ENCODE data around the gene HAO1.

GRCh38 chr20:7891705-7892104 is 48.6 kb downstream of the HAO1 start:
- TF ChIP-seq GATA2 (IDR thresholded peaks at IDR 0.05; ENCODE audit: low read depth, low read length), result no peak
- no peak for TF ChIP-seq GATA3 (IDR thresholded peaks at IDR 0.05; ENCODE audit: low read depth, low read length)
